ENCODE results near the gene UTP18. TPM values are rescaled to one million over a fixed set of nuclear protein-coding genes. Genes with fewer than 3 reads are reported as not detected.

The UTP18 gene
- total RNA-seq, 1 experiment from 2014 or later, result 107 TPM

- CTCF ChIA-PET, result no interaction called here
- TF ChIP-seq CTCF (conservative IDR thresholded peaks at IDR 0.05; ENCODE audit: low read depth, low read length) (no peak), EZH2 (IDR thresholded peaks at IDR 0.05; ENCODE audit: borderline replicate concordance, low read depth, low read length, poor library complexity, severe bottlenecking) (no peak)
- no peaks in the 10 kb centered on the region for H3K27me3 ChIP-seq (replicated peaks; ENCODE audit: insufficient read depth, low read depth, low read length, poor library complexity)
- DNase-seq (ENCODE audit: low spot score), result no peak
- H3K4me3 ChIP-seq (ENCODE audit: low read depth, low read length, poor library complexity, severe bottlenecking), result peak overlapping the region; percentile 89
- no peak overlapping the region for H3K27ac ChIP-seq (ENCODE audit: low read depth, low read length, poor library complexity, severe bottlenecking)
- POLR2A ChIA-PET (ENCODE audit: low non-redundant PET), result no interaction called here
- peaks cover 16% of the 10 kb centered on the region for H3K36me3 ChIP-seq (ENCODE audit: insufficient read depth, low read length, poor library complexity, severe bottlenecking)
- intact Hi-C loops (cut with micrococcal nuclease; ENCODE audit: unreplicated experiment), result no loop called here
- BruUV-seq (replicated peaks), result no TSS peak
- peaks cover 18% of the 10 kb centered on the region for H3K4me1 ChIP-seq (ENCODE audit: insufficient read depth, low read length, poor library complexity, severe bottlenecking)
- H3K9me3 ChIP-seq (ENCODE audit: low read depth, low read length, poor library complexity, severe bottlenecking), result no peaks in the 10 kb centered on the region
Measured at GRCh38 chr17:51257150-51258081, 2.9 kb upstream of the UTP18 start.

GRCh38 chr17:51258756-51259563 is 1.4 kb upstream of the UTP18 start:
- H3K9me3 ChIP-seq (ENCODE audit: low read depth, low read length, poor library complexity, severe bottlenecking), result no peaks in the 10 kb centered on the region
- intact Hi-C loops (cut with micrococcal nuclease; ENCODE audit: unreplicated experiment), result no loop called here
- peak overlapping the region; percentile 100 for H3K27ac ChIP-seq (ENCODE audit: low read depth, low read length, poor library complexity, severe bottlenecking)
- H3K27me3 ChIP-seq (replicated peaks; ENCODE audit: insufficient read depth, low read depth, low read length, poor library complexity), result no peaks in the 10 kb centered on the region
- peak; percentile 34 for DNase-seq (ENCODE audit: low spot score)
- ChIA-PET POLR2A (ENCODE audit: low non-redundant PET) (interaction anchor here (0.6 kb wide), 1 partner anchor 235 kb away, joined by 5 read pairs; no protein-coding TSS in a partner anchor), CTCF (no interaction called here)
- no TSS peak for BruUV-seq (replicated peaks)
- H3K36me3 ChIP-seq (ENCODE audit: insufficient read depth, low read length, poor library complexity, severe bottlenecking), result peaks cover 17% of the 10 kb centered on the region
- H3K4me3 ChIP-seq (ENCODE audit: low read depth, low read length, poor library complexity, severe bottlenecking), result peak overlapping the region; percentile 89
- TF ChIP-seq CTCF (conservative IDR thresholded peaks at IDR 0.05; ENCODE audit: low read depth, low read length) (no peak), EZH2 (IDR thresholded peaks at IDR 0.05; ENCODE audit: borderline replicate concordance, low read depth, low read length, poor library complexity, severe bottlenecking) (no peak)
- peaks cover 18% of the 10 kb centered on the region for H3K4me1 ChIP-seq (ENCODE audit: insufficient read depth, low read length, poor library complexity, severe bottlenecking)

- H3K9me3 ChIP-seq (ENCODE audit: low read depth, low read length, poor library complexity, severe bottlenecking), result no peaks in the 10 kb centered on the region
- POLR2A ChIA-PET (ENCODE audit: low non-redundant PET), result interaction anchor here (0.6 kb wide), 1 partner anchor 235 kb away, joined by 5 read pairs; no protein-coding TSS in a partner anchor
- peak within 1 kb of the TSS; percentile 100 for H3K27ac ChIP-seq (ENCODE audit: low read depth, low read length, poor library complexity, severe bottlenecking)
- H3K36me3 ChIP-seq (ENCODE audit: insufficient read depth, low read length, poor library complexity, severe bottlenecking), result peaks cover 13% of the 10 kb centered on the region
- peak within 1 kb of the TSS; percentile 89 for H3K4me3 ChIP-seq (ENCODE audit: low read depth, low read length, poor library complexity, severe bottlenecking)
- CTCF ChIA-PET, result no interaction called here
- TF ChIP-seq CTCF (conservative IDR thresholded peaks at IDR 0.05; ENCODE audit: low read depth, low read length), result no peak
- TF ChIP-seq EZH2 (IDR thresholded peaks at IDR 0.05; ENCODE audit: borderline replicate concordance, low read depth, low read length, poor library complexity, severe bottlenecking), result no peak
- intact Hi-C loops (cut with micrococcal nuclease; ENCODE audit: unreplicated experiment), result no loop called here
- H3K27me3 ChIP-seq (replicated peaks; ENCODE audit: insufficient read depth, low read depth, low read length, poor library complexity), result no peaks in the 10 kb centered on the region
- no TSS peak for BruUV-seq (replicated peaks)
- peaks cover 18% of the 10 kb centered on the region for H3K4me1 ChIP-seq (ENCODE audit: insufficient read depth, low read length, poor library complexity, severe bottlenecking)
- peak; percentile 98 for DNase-seq (ENCODE audit: low spot score)
Measured at GRCh38 chr17:51259564-51260236, 646 bp upstream of the UTP18 start, which contains the start of gene MBTD1. Gene MBTD1 (minus strand): TSS chr17:51260049. CDS start chr17:51225161, 34,888 bp downstream.

All from A673 (cell line).